Keratinocyte (primary cell): ENCODE data around the gene FAAP20. TPM values are rescaled to one million over a fixed set of nuclear protein-coding genes. Genes with fewer than 3 reads are reported as not detected.

Source experiments
- DNase-seq: peaks from one replicate; pipeline ENCODE4 v3.0.0-alpha.2; 2011; ENCODE audit warnings: low read depth, missing footprints, low spot score
- FAIRE-seq: peaks from 2 replicates; lab custom pipeline; 2011; peaks lifted over from hg19 to GRCh38; lab: Jason Lieb, UNC
- H2AFZ ChIP-seq: 2 replicates; pipeline ENCODE4 v1.6.0; 2012; ENCODE audit warnings: low read length, control low read depth, inconsistent platforms; ENCODE audit not compliant: control insufficient read depth
- H3K27ac ChIP-seq: 2 replicates; pipeline ENCODE4 v1.5.1; 2011; ENCODE audit warnings: low read length; ENCODE audit not compliant: control insufficient read depth, insufficient read depth
- H3K27me3 ChIP-seq: 3 replicates; pipeline ENCODE4 v1.6.0; 2011; ENCODE audit warnings: low read length; ENCODE audit not compliant: control insufficient read depth, insufficient read depth; ENCODE audit errors: extremely low read depth
- H3K36me3 ChIP-seq, 2 experiments: 2 replicates in 1 of 2; 3 replicates in 1 of 2; pipeline ENCODE4 v1.5.1; 2011; ENCODE audit warnings: low read length in 2 of 2, mild to moderate bottlenecking in 1 of 2; ENCODE audit not compliant: control insufficient read depth in 2 of 2, insufficient read depth in 2 of 2; ENCODE audit errors: extremely low read depth in 1 of 2
- H3K4me1 ChIP-seq: 3 replicates; pipeline ENCODE4 v1.5.1; 2011; ENCODE audit warnings: low read length; ENCODE audit not compliant: control insufficient read depth, insufficient read depth; ENCODE audit errors: extremely low read depth
- H3K4me2 ChIP-seq: 3 replicates; pipeline ENCODE4 v1.6.0; 2011; ENCODE audit warnings: low read depth, low read length; ENCODE audit not compliant: control insufficient read depth, insufficient read depth; ENCODE audit errors: extremely low read depth
- H3K4me3 ChIP-seq, 3 experiments: fragments of 200-600 bp in 1 of 3; sonication (generic) in 1 of 3; 2 replicates in 2 of 3; 3 replicates in 1 of 3; pipeline ENCODE4 v1.5.1; 2011 to 2016; ENCODE audit warnings: low read length in 3 of 3, mild to moderate bottlenecking in 3 of 3, control low read depth in 2 of 3, inconsistent platforms in 1 of 3, low read depth in 1 of 3, mixed read lengths in 1 of 3, mixed run types in 1 of 3, moderate library complexity in 1 of 3; ENCODE audit not compliant: control insufficient read depth in 2 of 3, insufficient read depth in 2 of 3; ENCODE audit errors: extremely low read depth in 1 of 3
- H3K79me2 ChIP-seq: 2 replicates; pipeline ENCODE4 v1.6.0; 2012; ENCODE audit warnings: low read length; ENCODE audit not compliant: control insufficient read depth, insufficient read depth
- H3K9ac ChIP-seq: 3 replicates; pipeline ENCODE4 v1.6.0; 2011; ENCODE audit warnings: low read length; ENCODE audit not compliant: control insufficient read depth, insufficient read depth; ENCODE audit errors: extremely low read depth
- H3K9me1 ChIP-seq: 3 replicates; pipeline ENCODE4 v1.6.0; 2011; ENCODE audit warnings: low read length; ENCODE audit not compliant: control insufficient read depth, insufficient read depth; ENCODE audit errors: extremely low read depth
- H3K9me3 ChIP-seq: 2 replicates; pipeline ENCODE4 v1.5.1; 2012; ENCODE audit warnings: low read depth, low read length; ENCODE audit not compliant: control insufficient read depth
- H4K20me1 ChIP-seq: 3 replicates; pipeline ENCODE4 v1.6.0; 2011; ENCODE audit warnings: low read length; ENCODE audit not compliant: control insufficient read depth, insufficient read depth; ENCODE audit errors: extremely low read depth
- CTCF ChIP-seq, 3 experiments: IDR thresholded peaks in 1 of 3; conservative IDR thresholded peaks in 1 of 3; optimal IDR thresholded peaks in 1 of 3; 2 replicates in 2 of 3; 3 replicates in 1 of 3; pipeline versions ENCODE3 to v1.5.1; 2011; ENCODE audit warnings: low read length in 3 of 3, mild to moderate bottlenecking in 3 of 3, moderate library complexity in 2 of 3, control low read depth in 1 of 3, inconsistent platforms in 1 of 3; ENCODE audit not compliant: insufficient read depth in 2 of 3; ENCODE audit errors: extremely low read depth in 1 of 3
- EZH2 ChIP-seq: IDR thresholded peaks from one replicate; pipeline ENCODE4 v1.6.1; 2012; ENCODE audit warnings: inconsistent platforms, mild to moderate bottlenecking, low read length, moderate library complexity
- dilution Hi-C: fragments of 300-500 bp; cut with MboI; formaldehyde crosslinking; loops from one replicate; pipeline ENCODE4 v1.7.0; 2020; ENCODE audit warnings: low sequenced_read_pairs; ENCODE audit not compliant: extremely low pct_ligation_motif_present
- polyA plus RNA-seq, 5 experiments: library from polyadenylated mRNA; depleted of rRNA in 3 of 5; stranded (reverse) in 3 of 5; stranded (forward) in 1 of 5; unstranded in 1 of 5; fragments of >200 nt; gene quantifications; 1 replicate in 1 of 5; 2 replicates in 3 of 5; 3 replicates in 1 of 5; pipeline versions ENCODE4 v1.2.1 to v1.2.3, GENCODE V29; 2011 to 2012; ENCODE audit warnings: missing spikeins in 2 of 5, low read depth in 1 of 5, low replicate concordance in 1 of 5

Gene FAAP20
- polyA plus RNA-seq, 1 donor (not counting 4 experiments of a cell fraction or from before 2014, with no cell fraction given), result 7.3 TPM

GRCh38 chr1:2144501-2145090, 50.0 kb downstream of the FAAP20 start:
- Histone ChIP-seq H3K4me1 (peaks cover 4% of the 10 kb centered on the region), H2AFZ (no peak overlapping the region), H3K9ac (no peak overlapping the region), H3K79me2 (no peaks in the 10 kb centered on the region), H3K27me3 (no peaks in the 10 kb centered on the region), H4K20me1 (no peaks in the 10 kb centered on the region), H3K9me3 (no peaks in the 10 kb centered on the region), H3K27ac (no peak overlapping the region), H3K4me3 (no peak overlapping the region), H3K36me3 (peaks cover 9 to 20% of the 10 kb centered on the region in 2 experiments), H3K9me1 (no peaks in the 10 kb centered on the region), H3K4me2 (no peak overlapping the region)
- TF ChIP-seq CTCF (optimal IDR thresholded peaks at IDR 0.05 in 1 of 3, IDR thresholded peaks at IDR 0.05 in 1 of 3, conservative IDR thresholded peaks at IDR 0.05 in 1 of 3; ENCODE audit: extremely low read depth in 1 of 3, insufficient read depth in 2 of 3, low read length in 3 of 3) (no peak), EZH2 (no peak)
- no peak for FAIRE-seq
- dilution Hi-C loops, result no loop called here
- no peak for DNase-seq

GRCh38 chr1:2143814-2144500, 50.6 kb downstream of the FAAP20 start:
- no peak for FAIRE-seq

More at GRCh38 chr1:2143814-2144500, 50.6 kb downstream of the FAAP20 start:
- Histone ChIP-seq H3K9me1 (no peaks in the 10 kb centered on the region), H2AFZ (no peak overlapping the region), H3K9ac (no peak overlapping the region), H3K4me3 (no peak overlapping the region), H3K79me2 (no peaks in the 10 kb centered on the region), H4K20me1 (no peaks in the 10 kb centered on the region), H3K27me3 (no peaks in the 10 kb centered on the region), H3K4me2 (no peak overlapping the region), H3K36me3 (peaks cover 8 to 18% of the 10 kb centered on the region in 2 experiments), H3K4me1 (peaks cover 5% of the 10 kb centered on the region), H3K9me3 (no peaks in the 10 kb centered on the region), H3K27ac (no peak overlapping the region)
- no peak for DNase-seq
- TF ChIP-seq CTCF (optimal IDR thresholded peaks at IDR 0.05 in 1 of 3, IDR thresholded peaks at IDR 0.05 in 1 of 3, conservative IDR thresholded peaks at IDR 0.05 in 1 of 3; ENCODE audit: extremely low read depth in 1 of 3, insufficient read depth in 2 of 3, low read length in 3 of 3) (no peak), EZH2 (no peak)
- dilution Hi-C loops, result no loop called here
